HG03045 (cell line): ENCODE results near the gene TAB3.

Experiments
- ATAC-seq: cut with Tn5 transposase; IDR thresholded peaks from one replicate; pipeline ENCODE4 v1.9.1; 2021; ENCODE audit warnings: mild to moderate bottlenecking, moderate library complexity; ENCODE audit not compliant: unreplicated experiment

Gene TAB3

DNA sequence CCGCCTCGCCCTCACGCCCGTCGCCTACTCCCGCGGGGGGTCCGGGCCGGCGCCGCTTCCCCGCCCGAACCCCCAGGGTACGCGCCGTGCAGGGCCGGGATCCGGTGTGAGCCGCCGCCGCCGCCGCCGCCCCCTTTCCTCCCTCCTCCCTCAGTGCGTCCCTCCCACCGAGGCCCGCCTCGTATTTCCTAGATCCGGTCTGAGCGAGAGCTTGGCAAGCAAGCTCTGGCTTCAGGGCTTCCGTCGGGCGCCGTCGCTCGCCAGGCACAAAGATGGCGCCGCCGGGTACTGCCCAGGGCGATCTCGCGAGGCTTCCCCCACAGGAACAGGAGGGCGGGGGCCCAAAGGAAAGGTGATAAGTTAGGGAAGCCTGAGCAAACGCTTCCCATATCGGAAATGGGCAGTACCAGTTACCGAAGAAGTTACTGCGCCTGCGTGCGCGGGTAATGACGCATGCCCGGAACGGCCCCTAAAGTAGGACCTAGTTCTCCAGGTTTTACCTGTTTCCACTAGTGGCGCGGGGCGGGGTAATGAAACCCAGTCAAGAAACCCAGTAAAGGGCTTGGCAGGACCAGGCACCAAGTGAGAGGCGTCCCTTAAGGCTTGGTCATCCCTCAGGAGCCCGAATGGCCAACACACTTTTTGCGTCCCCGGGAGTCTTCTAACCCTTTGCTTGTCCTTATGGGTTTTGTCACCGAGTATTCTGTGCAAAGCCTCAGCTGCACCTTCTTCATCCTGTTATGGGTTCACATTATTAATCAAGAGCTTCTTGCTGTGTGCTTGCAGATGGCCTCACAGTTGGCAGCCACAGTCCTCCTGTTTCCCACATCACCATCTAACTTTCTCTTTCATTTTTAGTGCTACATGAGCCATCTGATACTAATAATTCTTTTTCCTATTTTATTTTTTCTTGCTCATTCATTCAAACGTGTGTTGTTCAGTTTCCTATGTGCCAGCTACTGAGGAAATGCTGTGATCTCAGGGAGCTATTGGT is at the start of gene TAB3:
TSS of gene TAB3 (minus strand) at position 108 of the 994 bp plus-strand sequence. CDS start 29,666 bp downstream, outside the sequence.
- peak; percentile 93 for ATAC-seq

- ATAC-seq: no peak
Measured at GRCh38 chrX:30938295-30938694, 49.2 kb upstream of the TAB3 start.

DNA sequence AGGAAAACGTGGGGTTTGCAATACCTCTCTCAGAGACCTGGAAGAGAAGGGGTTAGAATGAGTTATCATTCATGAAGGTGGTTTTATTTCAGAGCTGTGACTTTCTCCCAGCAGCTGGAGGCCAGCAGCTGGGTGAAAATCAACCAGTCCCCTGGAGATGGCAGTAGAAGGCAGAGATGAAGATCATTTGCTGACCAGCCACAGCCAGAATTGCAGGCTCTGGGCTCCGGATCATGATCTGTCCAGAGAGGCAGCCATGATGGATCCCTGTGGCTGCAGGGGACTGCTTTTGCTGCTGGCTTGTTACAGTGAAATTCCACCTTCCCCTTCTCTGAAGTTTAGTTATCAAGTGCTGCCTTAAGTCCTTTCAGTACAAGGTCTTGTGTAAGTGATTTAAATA is 46.9 kb upstream of the TAB3 start:
- no peak for ATAC-seq

GRCh38 chrX:30931920-30932319 is 42.9 kb upstream of the TAB3 start:
- ATAC-seq: no peak

GRCh38 chrX:30930679-30931078 is 41.6 kb upstream of the TAB3 start:
- ATAC-seq: no peak

DNA sequence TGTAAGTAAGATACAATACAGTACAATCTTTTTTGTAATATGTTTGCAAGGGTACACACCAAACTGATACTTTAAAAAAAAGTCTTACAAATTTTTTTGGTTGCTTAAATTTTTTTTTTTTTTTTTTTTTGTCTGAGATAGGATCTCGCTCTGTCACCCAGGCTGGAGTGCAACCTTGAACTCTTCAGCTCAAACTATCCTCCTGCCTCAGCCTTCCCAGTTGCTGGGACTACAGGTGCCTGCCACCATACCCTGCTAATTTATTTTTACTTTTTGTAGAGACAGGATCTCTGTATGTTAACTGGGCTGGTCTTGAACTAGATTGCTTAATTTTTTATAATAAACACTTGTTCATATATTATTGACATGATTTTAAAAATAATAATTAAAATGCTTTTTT is 41.1 kb upstream of the TAB3 start:
- no peak for ATAC-seq

- ATAC-seq: no peak
Measured at GRCh38 chrX:30920271-30920670, 31.2 kb upstream of the TAB3 start.

- ATAC-seq: no peak
Measured at GRCh38 chrX:30918480-30918879, 29.4 kb upstream of the TAB3 start.

GRCh38 chrX:30913492-30913891 is 24.4 kb upstream of the TAB3 start:
- ATAC-seq: no peak

DNA sequence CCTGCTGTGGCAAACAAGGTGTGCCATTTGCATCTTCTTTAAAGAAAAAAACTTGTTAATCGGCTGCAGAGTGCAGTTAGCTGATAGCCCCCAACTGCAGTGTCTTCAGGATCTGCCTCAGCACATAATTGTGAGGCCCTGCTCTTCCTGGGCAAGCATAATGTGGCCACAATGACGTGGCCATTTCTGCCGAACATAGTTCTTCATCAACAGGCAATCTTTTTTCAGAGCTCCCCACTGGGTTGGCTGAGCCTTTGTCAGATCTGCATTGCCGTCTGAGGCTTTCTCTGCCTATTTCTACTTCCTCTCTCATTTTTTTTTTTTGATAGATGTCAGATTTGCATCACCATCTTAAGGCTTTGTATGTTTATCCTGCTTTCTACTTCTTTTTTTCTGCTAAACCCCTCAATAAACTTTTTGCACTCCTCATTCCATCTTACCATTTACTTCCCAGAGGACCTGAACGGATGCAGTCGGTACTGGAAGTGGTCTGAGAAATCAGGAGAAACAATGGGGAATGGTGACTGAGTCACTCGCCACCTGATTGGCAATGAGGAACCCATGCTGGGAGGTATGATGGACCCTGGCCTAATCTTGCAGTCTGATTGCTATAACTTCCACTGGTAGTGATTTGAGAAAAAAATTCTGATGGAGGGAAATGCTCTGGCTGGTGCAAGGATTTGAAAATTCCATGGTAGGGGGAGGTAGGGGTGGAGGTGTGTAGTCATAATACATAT is 21.2 kb upstream of the TAB3 start:
- ATAC-seq: no peak

DNA sequence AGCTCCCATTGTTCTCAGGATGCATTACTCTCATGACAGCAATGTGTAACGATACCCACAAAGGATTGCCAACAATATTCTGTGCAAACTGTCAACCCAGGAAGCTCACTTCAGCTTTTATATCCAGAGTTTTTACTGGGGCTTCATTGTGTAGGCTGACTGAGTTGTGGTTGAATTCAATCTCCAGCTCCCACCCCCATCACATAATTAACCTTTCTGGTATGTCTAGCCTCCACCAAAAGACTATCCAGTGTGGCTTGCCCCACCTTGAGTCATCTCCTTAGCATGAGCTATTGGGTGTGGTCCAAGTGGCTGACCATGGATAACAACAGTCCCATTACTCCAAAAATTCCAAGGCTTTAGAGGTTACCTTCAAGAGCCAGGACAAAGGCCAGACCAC is 17.7 kb upstream of the TAB3 start:
- ATAC-seq: no peak

DNA sequence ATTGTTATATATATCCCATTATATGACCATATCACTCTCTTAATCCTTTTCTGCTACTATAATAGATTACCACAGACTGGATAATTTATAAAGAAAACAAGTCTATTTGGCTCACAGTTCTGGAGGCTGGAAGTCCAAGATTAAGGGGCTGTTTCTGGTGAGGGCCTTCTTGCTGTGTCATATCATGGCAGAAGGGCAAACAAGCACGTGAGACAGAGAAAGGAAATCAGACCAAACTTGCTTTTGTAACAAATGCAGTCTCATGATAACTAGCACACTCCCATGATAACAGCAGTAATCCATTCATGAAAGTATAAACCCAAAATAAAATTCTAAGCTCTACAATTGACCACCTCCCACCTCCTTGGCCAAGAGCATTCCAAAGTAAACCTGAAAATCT is 16.3 kb upstream of the TAB3 start:
- ATAC-seq: no peak

GRCh38 chrX:30904632-30905031 is 15.6 kb upstream of the TAB3 start:
- no peak for ATAC-seq

DNA sequence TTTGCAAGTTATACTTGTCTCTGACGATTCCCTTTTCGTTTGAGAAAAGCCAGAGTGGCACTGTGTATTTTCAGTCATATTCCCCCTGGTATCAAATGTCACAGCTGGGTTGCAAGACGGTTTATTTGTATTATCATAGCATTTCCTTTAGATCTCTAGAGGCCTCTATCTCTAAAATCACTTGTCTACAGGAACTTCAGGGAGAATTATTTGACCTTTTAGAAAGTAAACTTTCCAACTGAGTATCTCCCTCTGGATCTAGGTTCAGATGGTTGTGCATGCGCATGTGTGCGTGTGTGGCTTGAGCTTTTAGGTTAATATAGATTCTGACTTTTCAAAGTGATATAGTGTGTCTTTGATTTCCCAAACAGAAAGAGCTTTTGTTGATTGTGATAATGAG is 15.1 kb upstream of the TAB3 start:
- no peak for ATAC-seq

- no peak for ATAC-seq
Measured at GRCh38 chrX:30900227-30900626, 11.2 kb upstream of the TAB3 start.

GRCh38 chrX:30898886-30899285 is 9.8 kb upstream of the TAB3 start:
- ATAC-seq: no peak

- ATAC-seq: no peak
Measured at GRCh38 chrX:30895370-30895769, 6.3 kb upstream of the TAB3 start.

DNA sequence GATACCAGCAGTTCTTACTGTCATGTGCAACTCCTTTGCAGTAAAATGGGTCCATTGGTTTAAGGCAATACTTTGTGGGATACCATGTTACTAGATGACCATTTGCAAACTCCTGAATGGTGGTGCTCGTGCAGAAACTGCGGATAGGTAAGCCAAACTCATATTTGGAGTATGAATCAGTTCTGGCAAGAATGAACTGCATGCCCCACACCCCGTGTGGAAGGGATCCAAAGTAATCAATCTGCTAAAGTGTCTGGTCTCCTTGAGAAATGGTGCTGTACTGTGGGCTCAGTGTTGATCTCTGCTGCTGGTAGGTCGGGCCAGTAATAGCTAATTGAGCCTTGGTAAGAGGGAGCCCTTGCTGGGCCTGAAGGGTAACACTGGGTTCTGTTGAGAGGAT is 4.2 kb upstream of the TAB3 start:
- no peak for ATAC-seq

- no peak for ATAC-seq
Measured at GRCh38 chrX:30892591-30892990, 3.5 kb upstream of the TAB3 start.

DNA sequence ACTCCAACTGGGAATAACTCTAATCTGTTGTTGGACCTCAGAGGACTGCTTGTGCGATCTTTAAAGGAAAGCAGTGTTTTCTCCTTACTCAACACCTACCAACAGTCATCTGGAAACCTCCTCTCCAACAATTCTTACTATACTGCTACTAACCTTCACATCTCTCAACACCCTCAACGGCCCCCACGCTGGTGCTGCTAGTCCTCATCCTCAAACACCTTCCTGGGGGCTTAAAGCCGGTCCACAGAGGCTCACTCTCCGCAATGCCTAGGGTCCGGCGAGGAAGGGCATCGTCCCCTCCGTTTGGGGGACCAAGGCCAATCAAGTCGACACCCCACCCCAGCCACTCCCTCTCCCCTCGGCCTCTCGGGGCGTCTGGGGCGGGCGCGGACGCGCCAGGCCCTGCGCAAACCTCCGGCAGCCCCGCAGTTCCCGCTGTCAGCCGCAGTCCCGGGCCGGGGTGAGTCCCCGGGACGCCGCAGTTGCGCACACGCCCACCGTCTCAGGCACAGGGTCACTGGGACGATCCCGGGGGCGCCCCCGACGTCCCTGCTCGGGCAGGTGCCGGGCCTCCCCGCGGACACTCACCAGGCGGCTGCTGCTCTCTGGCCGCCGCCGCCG is 418 bp downstream of the TAB3 start:
- ATAC-seq: peak; percentile 36

GRCh38 chrX:30887721-30888120 is 1.3 kb downstream of the TAB3 start:
- no peak for ATAC-seq

DNA sequence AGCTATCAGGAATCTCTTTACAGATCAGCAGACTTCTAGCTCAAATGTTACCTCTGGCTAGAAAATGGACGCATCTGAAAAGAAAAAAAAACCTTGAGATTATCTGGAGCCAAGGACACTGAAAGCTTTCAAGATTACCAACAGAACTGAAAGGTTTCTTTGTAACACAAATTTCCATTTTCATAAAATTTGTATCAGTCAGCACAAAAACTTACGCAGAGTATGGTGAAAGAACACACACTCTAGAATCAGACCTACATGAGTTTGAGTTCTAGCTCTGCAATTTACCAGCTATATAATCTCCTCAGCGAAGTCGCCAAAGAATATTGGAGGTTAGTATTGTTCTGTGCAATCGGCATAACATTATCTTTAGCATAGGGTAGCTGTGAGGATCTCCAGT is 1.8 kb downstream of the TAB3 start:
- ATAC-seq: no peak
